Measurements from ENCODE around the gene LGALS7B.
"Not testable (repeated sequence)": the region's sequence is repeated elsewhere in the genome, so short reads cannot be mapped to it uniquely, and the experiment has no call there.

LGALS7B gene

DNA sequence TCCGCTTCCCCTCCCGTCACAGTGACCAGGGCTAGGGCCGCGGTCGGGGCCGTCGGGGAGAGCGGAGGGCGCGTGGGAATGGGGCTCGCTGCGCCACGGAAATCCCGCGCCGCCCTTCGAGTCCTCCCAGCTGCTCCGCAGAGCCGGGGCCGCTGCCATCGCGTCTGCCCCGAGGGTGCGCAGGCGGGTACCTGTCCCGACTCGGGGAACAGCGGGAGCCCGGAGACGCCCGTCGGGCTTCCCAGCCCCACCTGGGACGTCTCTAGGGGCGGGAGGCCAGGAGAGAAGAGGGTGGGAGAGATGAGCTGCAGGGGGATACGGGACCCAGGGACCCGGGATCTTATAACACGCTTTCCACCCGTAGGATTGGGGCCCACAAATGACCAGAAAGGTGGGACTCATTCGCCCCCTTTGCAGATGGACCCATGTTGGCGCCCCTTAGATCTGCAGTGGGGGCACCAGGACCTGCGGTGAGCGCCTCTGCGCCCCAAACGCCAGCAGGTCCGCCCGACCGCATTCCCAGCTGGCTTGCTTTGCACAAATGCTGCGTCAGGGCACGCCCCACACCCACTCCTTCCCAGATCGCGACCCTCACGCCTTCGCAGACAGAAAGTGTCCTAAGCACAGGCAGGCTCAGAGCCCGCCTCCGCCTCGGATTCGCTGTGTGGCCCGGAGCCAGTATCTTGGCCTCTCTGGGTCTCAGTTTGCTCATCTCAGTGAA is 18.6 kb upstream of the LGALS7B start:
- not testable (repeated sequence) for DNase-seq (ENCODE audit: low spot score)

DNA sequence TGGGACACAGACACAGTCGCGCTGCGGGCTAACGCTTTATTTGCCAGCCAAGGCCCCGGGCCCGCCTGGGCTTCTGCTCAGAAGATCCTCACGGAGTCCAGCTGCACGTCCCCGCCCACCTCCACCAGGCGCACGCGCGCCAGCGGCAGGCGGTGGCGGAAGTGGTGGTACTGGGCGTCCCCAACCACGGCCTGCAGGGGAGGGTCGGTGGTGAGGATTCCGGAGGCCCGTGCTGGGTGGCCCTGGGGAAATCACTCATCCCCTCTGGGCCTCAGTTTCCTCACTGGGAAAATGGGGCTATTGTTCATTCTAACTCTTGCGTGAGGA is 18.1 kb upstream of the LGALS7B start:
- not testable (repeated sequence) for DNase-seq (ENCODE audit: low spot score)

GRCh38 chr19:38771569-38771968 is 17.4 kb upstream of the LGALS7B start:
- DNase-seq (ENCODE audit: low spot score): not testable (repeated sequence)

DNA sequence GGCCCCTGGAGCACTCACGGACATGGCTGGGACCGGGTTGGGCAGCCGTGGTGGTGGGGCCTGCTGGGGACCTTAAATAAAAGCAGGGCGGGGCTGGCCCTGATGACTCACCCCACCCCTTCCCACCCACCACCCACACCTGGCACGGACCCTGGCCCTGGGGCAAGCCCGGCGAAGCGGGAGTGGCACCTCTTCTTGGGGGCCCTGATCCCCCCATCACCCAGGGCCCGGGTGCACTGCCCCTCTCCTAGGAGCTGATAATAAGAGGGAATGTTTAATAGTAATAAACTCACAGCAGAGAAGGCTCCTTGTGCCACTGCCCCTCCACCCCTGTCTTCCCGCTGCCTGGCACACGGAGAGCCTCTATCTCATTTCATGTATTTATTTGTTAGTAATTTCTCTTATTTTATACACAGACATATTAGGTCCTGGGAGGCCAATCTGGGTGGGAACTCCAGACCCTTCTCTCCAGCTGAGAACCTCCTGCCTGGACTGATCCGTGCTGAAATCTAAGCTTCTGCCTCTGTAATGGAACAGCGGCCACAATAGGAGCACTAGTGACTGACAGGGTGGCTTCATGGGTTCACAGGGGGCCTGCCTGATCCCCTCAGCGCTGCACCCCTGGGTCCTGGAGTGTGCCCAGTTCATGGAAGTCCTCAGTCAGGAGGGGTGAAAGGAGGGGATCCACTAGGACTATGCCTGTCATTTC is 15.4 kb upstream of the LGALS7B start, which contains the start of gene LGALS7:
Gene LGALS7, minus strand, starts transcription at position 49 of the 709 bp plus-strand sequence. Its CDS starts 25 bp downstream, at position 24.
- DNase-seq (ENCODE audit: low spot score): no peak

GRCh38 chr19:38774181-38774950 is 14.6 kb upstream of the LGALS7B start:
- DNase-seq (ENCODE audit: low spot score): no peak

- DNase-seq (ENCODE audit: low spot score): no peak
Measured at GRCh38 chr19:38778733-38779132, 10.3 kb upstream of the LGALS7B start.

- DNase-seq (ENCODE audit: low spot score): no peak
Measured at GRCh38 chr19:38780443-38780842, 8.6 kb upstream of the LGALS7B start.

GRCh38 chr19:38781058-38781457 is 7.9 kb upstream of the LGALS7B start:
- DNase-seq (ENCODE audit: low spot score): no peak

DNA sequence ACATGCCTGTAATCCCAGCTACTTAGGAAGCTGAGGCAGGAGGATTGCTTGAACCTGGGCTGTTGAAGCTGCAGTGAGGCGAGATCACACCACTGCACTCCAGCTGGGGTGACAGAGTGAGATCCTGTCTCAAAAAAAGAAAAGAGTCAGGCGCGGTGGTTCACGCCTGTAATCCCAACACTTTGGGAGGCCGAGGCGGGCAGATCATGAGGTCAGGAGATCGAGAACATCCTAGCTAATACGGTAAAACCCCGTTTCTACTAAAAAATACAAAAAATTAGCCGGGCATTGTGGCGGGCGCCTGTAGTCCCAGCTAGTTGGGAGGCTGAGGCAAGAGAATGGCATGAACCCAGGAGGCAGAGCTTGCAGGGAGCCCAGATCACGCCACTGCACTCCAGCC is 6.8 kb upstream of the LGALS7B start:
- DNase-seq (ENCODE audit: low spot score): not testable (repeated sequence)

DNA sequence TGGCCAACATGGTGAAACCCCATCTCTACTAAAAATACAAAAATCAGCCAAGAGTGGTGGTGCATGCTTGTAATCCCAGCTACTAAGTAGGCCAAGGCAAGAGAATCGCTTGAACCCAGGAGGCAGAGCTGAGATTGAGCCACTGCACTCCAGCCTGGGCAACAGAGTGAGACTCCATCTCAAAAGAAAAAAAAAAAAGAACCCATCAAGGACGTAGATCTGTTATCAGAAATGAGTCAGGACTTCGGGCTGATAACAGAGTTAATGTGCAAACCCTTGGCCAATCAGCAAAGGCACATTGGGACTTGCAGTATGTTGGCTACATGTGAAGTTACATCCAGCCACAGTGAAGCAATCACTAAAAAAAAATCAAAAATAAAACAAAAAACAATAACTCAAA is 4.8 kb upstream of the LGALS7B start:
- no peak for DNase-seq (ENCODE audit: low spot score)

- DNase-seq (ENCODE audit: low spot score): no peak
Measured at GRCh38 chr19:38785187-38785699, 3.8 kb upstream of the LGALS7B start.

DNA sequence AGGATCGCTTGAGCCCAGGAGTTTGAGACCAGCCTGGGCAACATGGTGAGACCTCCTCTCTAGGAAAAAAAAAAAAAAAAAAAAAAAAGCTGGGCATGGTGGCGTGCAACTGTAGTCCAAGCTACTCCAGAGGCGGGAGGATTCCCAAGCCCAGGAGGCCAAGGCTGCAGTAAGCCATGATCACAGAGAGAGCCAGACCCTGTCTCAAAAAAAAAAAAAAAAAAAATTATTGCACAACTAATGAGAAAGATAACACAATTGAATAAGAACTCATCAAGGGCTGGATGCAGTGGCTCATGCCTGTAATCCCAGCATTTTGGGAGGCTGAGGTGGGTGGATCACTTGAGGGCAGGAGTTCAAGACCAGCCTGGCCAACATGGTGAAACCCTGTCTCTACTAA is 2.9 kb upstream of the LGALS7B start:
- not testable (repeated sequence) for DNase-seq (ENCODE audit: low spot score)

DNA sequence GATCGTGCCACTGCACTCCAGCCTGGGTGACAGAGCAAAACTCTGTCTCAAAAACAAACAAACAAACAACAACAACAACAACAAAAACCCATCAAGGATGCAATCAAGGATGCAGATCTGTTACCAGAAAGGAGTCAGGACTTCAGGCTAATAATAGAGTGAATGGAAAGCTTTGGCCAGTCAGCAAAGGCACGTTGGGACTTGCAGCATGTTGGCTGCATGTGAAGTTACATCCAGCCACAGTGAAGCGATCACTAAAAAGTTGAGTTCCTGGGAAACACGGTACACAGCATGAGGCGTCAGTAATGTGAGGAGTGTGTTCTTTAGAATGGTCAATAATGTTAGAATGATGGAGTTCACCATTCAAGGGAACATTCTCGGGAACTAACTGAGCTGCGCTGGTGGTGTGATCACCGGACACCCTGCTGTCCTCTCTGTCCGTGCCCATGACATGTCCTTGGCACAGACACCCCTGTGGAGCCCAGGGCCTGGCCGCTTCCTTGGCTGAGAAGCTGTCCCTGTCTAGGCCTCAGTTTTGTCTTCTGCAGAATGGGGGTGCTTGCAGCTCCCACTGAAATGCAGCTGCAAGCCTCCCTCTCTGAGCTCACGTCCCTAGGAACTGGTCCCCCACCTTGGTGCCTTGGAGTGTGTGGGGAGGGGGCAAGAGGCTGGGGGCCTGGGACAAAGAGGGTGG is 2.3 kb upstream of the LGALS7B start:
- no peak for DNase-seq (ENCODE audit: low spot score)

DNA sequence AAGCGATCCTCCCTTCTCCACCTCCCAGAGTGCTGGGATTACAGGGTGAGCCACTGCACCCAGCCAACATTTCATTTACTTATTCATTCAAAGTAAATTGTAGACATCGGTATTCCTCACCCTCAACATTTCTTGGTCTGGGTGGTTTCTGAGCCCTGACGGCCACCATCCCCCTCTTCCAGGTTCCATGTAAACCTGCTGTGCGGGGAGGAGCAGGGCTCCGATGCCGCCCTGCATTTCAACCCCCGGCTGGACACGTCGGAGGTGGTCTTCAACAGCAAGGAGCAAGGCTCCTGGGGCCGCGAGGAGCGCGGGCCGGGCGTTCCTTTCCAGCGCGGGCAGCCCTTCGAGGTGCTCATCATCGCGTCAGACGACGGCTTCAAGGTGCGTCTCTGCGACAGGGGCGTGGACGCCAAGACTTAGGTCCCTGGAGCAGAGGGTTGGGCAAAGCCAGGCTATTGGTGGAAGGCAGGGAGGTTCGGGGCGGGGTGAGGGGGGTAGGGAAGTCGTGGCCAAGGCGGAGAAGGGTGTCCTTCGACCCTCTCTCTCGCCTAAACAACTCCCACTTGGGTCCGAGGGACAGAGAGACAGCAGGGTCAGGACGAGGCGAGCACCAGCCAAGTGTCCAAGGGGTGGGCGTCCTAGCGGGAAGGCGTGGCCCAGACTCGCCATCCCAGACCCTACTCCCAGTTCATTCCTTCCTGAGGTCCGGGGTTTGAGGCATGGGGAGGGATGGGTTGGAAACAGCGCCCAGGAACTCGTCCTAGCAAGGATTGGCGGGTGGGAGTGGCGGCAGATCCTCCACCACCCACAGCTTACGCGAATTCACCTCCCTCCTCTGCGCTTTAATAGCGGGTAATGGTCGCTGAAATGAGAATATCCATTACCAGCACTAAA is 1.8 kb downstream of the LGALS7B start:
- DNase-seq (ENCODE audit: low spot score): not testable (repeated sequence)

DNA sequence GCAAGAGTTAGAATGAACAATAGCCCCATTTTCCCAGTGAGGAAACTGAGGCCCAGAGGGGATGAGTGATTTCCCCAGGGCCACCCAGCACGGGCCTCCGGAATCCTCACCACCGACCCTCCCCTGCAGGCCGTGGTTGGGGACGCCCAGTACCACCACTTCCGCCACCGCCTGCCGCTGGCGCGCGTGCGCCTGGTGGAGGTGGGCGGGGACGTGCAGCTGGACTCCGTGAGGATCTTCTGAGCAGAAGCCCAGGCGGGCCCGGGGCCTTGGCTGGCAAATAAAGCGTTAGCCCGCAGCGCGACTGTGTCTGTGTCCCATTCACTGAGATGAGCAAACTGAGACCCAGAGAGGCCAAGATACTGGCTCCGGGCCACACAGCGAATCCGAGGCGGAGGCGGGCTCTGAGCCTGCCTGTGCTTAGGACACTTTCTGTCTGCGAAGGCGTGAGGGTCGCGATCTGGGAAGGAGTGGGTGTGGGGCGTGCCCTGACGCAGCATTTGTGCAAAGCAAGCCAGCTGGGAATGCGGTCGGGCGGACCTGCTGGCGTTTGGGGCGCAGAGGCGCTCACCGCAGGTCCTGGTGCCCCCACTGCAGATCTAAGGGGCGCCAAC is 2.6 kb downstream of the LGALS7B start:
- DNase-seq (ENCODE audit: low spot score): not testable (repeated sequence)

DNA sequence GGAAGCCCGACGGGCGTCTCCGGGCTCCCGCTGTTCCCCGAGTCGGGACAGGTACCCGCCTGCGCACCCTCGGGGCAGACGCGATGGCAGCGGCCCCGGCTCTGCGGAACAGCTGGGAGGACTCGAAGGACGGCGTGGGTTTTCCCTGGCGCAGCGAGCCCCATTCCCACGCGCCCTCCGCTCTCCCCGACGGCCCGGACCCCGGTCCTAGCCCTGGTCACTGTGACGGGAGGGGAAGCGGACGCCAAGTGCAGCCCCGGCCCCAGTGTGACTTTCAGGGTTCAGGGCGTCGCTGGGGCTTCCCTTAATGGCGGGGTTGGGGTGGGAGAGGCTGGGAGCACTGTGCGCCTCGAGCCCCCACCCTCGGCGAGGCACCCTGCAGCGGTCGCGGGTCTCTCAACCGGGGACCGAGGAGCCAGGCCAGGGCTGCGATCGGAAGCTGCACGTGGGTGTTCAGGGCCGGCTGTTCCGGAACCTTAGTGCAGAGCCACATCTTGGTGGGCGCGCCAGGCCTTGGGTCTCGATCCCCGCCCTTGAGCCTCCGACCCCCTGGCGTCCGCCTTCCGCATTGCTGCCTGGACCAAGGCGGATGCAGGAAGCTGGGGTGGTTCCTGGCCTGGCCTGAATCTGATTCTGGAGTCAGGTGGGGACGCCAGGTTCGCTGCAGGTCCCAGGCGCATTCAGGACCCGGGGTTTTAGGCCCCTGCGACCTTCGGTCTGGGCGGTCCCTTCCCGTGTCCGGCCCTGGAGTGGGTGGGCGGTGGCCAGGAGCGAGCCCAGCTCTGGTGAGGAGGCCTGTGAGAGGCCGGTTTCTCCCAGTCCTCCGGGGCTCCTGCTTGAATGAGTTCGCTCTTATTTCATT is 3.5 kb downstream of the LGALS7B start:
- no peak for DNase-seq (ENCODE audit: low spot score)

GRCh38 chr19:38793177-38793576 is 4.2 kb downstream of the LGALS7B start:
- DNase-seq (ENCODE audit: low spot score): no peak

DNA sequence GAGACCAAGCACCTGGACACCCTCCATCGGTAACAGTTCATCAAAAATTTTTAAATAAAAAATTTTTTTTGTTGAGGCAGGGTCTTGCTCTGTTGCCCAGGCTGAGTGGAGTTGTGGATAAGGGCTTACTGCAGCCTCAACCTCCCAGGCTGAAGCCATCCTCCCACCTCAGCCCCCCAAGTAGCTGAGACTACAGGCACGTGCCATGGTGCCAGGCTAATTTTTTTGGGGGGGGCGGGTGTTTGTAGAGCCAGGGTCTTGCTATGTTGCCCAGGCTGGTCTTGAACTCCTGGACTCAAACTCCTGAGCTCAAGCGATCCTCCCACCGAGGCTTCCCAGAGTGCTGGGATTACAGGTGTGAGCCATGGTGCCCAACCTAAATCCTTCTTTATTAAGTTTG is 4.7 kb downstream of the LGALS7B start:
- no peak for DNase-seq (ENCODE audit: low spot score)

DNA sequence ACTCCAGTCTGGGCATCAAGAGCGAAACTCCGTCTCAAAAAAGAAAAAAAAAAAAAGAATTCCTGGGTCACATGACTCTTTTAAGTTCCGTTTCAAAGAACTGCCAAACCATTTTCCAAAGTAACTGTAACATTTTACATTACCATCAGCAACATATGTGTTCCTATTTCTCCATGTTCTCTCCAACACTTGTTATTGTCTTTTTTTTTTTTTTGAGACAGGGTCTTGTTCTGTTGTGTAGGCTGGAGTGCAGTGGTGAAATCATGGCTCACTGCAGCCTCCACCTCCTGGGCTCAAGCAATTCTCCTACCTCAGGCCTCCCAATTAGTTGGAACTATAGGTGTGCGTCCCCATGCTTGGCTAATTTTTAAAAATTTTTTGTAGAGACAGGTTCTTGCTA is 6.5 kb downstream of the LGALS7B start:
- DNase-seq (ENCODE audit: low spot score): no peak

- no peak for DNase-seq (ENCODE audit: low spot score)
Measured at GRCh38 chr19:38796154-38796553, 7.2 kb downstream of the LGALS7B start.

Measured in left forelimb (tissue), 1 donor.